Transverse colon (tissue), 4 donors: ENCODE results near the gene TFE3.

Source experiments
- CTCF ChIP-seq, 5 experiments: fragments of 200-600 bp in 3 of 5; fragments of 450-650 bp in 2 of 5; sonication (generic) in 3 of 5; IDR thresholded peaks; 1 replicate in 2 of 5; 2 replicates in 3 of 5; pipeline ENCODE4 v1.5.1; 2016 to 2017; ENCODE audit warnings: antibody characterized with exemption in 5 of 5, inconsistent platforms in 3 of 5, mild to moderate bottlenecking in 2 of 5, moderate library complexity in 1 of 5
- POLR2AphosphoS5 ChIP-seq, 3 donors: sonication (generic); formaldehyde crosslinking; IDR thresholded peaks; one replicate each; pipeline ENCODE4 v1.6.1; 2016; ENCODE audit warnings: antibody characterized with exemption in 3 of 3

- TF ChIP-seq CTCF (IDR thresholded peaks at IDR 0.05) (no peak), POLR2AphosphoS5 (IDR thresholded peaks at IDR 0.05) (no peak)
These were observed 11.1 kb upstream of the TFE3 start for GRCh38 chrX:49054073-49054762.
